Measurements from ENCODE around the gene ESPNL. TPM values are rescaled to one million over a fixed set of nuclear protein-coding genes. Genes with fewer than 3 reads are reported as not detected.
"Not testable (repeated sequence)": the region's sequence is repeated elsewhere in the genome, so short reads cannot be mapped to it uniquely, and the experiment has no call there.

ESPNL gene
- polyA plus RNA-seq, 1 donor (not counting 4 experiments of a cell fraction or from before 2014, with no cell fraction given): 0.16 TPM

DNA sequence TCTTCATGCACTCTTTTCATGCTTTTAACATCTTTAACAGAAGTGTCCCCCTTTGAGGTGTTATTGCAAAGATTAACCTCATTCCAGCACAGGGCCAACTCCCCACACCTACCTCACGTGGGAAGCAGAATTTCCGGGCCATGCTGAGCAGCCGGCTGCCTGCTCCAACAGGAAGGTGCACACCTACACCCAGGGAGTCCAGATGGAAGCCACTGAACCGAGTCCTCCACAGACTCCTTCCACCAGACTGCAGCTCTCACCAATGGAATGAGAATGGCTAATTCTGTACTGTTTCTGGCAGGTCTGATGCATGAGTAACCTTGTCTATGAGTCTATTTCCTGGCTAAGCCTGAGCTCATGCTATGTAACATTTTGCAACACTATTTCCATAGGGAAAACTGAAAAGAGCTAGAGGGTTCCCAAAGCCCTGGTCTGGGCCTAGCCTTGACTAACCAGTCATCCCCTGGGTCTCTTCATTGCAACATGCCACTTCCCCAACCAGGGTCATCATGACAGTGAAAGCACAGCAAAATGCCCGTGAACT lies 69.6 kb downstream of the ESPNL start:
- no peaks in the 10 kb centered on the region for H3K79me2 ChIP-seq (ENCODE audit: control insufficient read depth, insufficient read depth, low read length)
- no peaks in the 10 kb centered on the region for H4K20me1 ChIP-seq (ENCODE audit: control insufficient read depth, extremely low read depth, insufficient read depth, low read length)
- H3K27ac ChIP-seq (ENCODE audit: control insufficient read depth, insufficient read depth, low read length): peak overlapping the region; percentile 93
- no peak overlapping the region for H2AFZ ChIP-seq (ENCODE audit: control insufficient read depth, low read length)
- TF ChIP-seq CTCF (optimal IDR thresholded peaks at IDR 0.05 in 1 of 3, IDR thresholded peaks at IDR 0.05 in 1 of 3, conservative IDR thresholded peaks at IDR 0.05 in 1 of 3; ENCODE audit: extremely low read depth in 1 of 3, insufficient read depth in 2 of 3, low read length in 3 of 3) (no peak), EZH2 (IDR thresholded peaks at IDR 0.05; ENCODE audit: low read length) (no peak)
- peak; percentile 68 for DNase-seq (ENCODE audit: low read depth, low spot score)
- H3K4me2 ChIP-seq (ENCODE audit: control insufficient read depth, extremely low read depth, insufficient read depth, low read depth, low read length): peak overlapping the region; percentile 63
- H3K4me1 ChIP-seq (ENCODE audit: control insufficient read depth, extremely low read depth, insufficient read depth, low read length): peaks cover 35% of the 10 kb centered on the region
- peak overlapping the region; percentile 68 for H3K9ac ChIP-seq (ENCODE audit: control insufficient read depth, extremely low read depth, insufficient read depth, low read length)
- H3K9me1 ChIP-seq (ENCODE audit: control insufficient read depth, extremely low read depth, insufficient read depth, low read length): no peaks in the 10 kb centered on the region
- peak overlapping the region in 1 of 3 experiments; percentile 37 for H3K4me3 ChIP-seq (ENCODE audit: control insufficient read depth in 2 of 3, extremely low read depth in 1 of 3, insufficient read depth in 2 of 3, low read depth in 1 of 3, low read length in 3 of 3)
- FAIRE-seq: peak; percentile 99
- no peaks in the 10 kb centered on the region for H3K9me3 ChIP-seq (ENCODE audit: control insufficient read depth, low read depth, low read length)
- H3K27me3 ChIP-seq (ENCODE audit: control insufficient read depth, extremely low read depth, insufficient read depth, low read length): no peaks in the 10 kb centered on the region
- dilution Hi-C loops (cut with MboI; ENCODE audit: extremely low pct_ligation_motif_present, low sequenced_read_pairs): no loop called here
- peaks cover 22 to 60% of the 10 kb centered on the region in 2 experiments for H3K36me3 ChIP-seq (ENCODE audit: control insufficient read depth in 2 of 2, extremely low read depth in 1 of 2, insufficient read depth in 2 of 2, low read length in 2 of 2)

- TF ChIP-seq EZH2 (IDR thresholded peaks at IDR 0.05; ENCODE audit: low read length): no peak
- TF ChIP-seq CTCF (optimal IDR thresholded peaks at IDR 0.05 in 1 of 3, IDR thresholded peaks at IDR 0.05 in 1 of 3, conservative IDR thresholded peaks at IDR 0.05 in 1 of 3; ENCODE audit: extremely low read depth in 1 of 3, insufficient read depth in 2 of 3, low read length in 3 of 3): no peak
- H3K9me3 ChIP-seq (ENCODE audit: control insufficient read depth, low read depth, low read length): no peaks in the 10 kb centered on the region
- peak overlapping the region; percentile 63 for H3K4me2 ChIP-seq (ENCODE audit: control insufficient read depth, extremely low read depth, insufficient read depth, low read depth, low read length)
- no peaks in the 10 kb centered on the region for H4K20me1 ChIP-seq (ENCODE audit: control insufficient read depth, extremely low read depth, insufficient read depth, low read length)
- H3K27me3 ChIP-seq (ENCODE audit: control insufficient read depth, extremely low read depth, insufficient read depth, low read length): no peaks in the 10 kb centered on the region
- H3K9ac ChIP-seq (ENCODE audit: control insufficient read depth, extremely low read depth, insufficient read depth, low read length): peak overlapping the region; percentile 68
- dilution Hi-C loops (cut with MboI; ENCODE audit: extremely low pct_ligation_motif_present, low sequenced_read_pairs): no loop called here
- H3K4me1 ChIP-seq (ENCODE audit: control insufficient read depth, extremely low read depth, insufficient read depth, low read length): peaks cover 43% of the 10 kb centered on the region
- H3K36me3 ChIP-seq (ENCODE audit: control insufficient read depth in 2 of 2, extremely low read depth in 1 of 2, insufficient read depth in 2 of 2, low read length in 2 of 2): peaks cover 22 to 65% of the 10 kb centered on the region in 2 experiments
- H3K9me1 ChIP-seq (ENCODE audit: control insufficient read depth, extremely low read depth, insufficient read depth, low read length): no peaks in the 10 kb centered on the region
- H3K4me3 ChIP-seq (ENCODE audit: control insufficient read depth in 2 of 3, extremely low read depth in 1 of 3, insufficient read depth in 2 of 3, low read depth in 1 of 3, low read length in 3 of 3): no peak overlapping the region
- DNase-seq (ENCODE audit: low read depth, low spot score): no peak
- no peak overlapping the region for H2AFZ ChIP-seq (ENCODE audit: control insufficient read depth, low read length)
- peak overlapping the region; percentile 93 for H3K27ac ChIP-seq (ENCODE audit: control insufficient read depth, insufficient read depth, low read length)
- no peaks in the 10 kb centered on the region for H3K79me2 ChIP-seq (ENCODE audit: control insufficient read depth, insufficient read depth, low read length)
- FAIRE-seq: no peak
Measured at GRCh38 chr2:238170386-238171071, 70.4 kb downstream of the ESPNL start.

DNA sequence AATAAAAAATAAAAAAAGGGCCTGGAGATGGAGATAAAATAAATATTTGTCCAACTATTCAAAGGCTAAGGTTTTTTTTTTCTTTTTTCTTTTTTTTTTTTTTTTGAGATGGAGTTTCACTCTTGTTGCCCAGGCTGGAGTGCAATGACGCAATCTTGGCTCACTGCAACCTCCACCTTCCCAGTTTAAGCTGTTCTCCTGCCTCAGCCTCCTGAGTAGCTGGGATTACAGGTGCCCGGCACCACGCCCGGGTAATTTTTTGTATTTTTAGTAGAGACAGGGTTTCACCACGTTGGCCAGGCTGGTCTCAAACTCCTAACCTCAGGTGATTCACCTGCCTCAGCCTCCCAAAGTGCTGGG lies 70.9 kb downstream of the ESPNL start:
- H3K9me3 ChIP-seq (ENCODE audit: control insufficient read depth, low read depth, low read length); H4K20me1 ChIP-seq (ENCODE audit: control insufficient read depth, extremely low read depth, insufficient read depth, low read length); FAIRE-seq; dilution Hi-C loops (cut with MboI; ENCODE audit: extremely low pct_ligation_motif_present, low sequenced_read_pairs); H3K9ac ChIP-seq (ENCODE audit: control insufficient read depth, extremely low read depth, insufficient read depth, low read length); H3K27me3 ChIP-seq (ENCODE audit: control insufficient read depth, extremely low read depth, insufficient read depth, low read length); H3K4me3 ChIP-seq (ENCODE audit: control insufficient read depth in 2 of 3, extremely low read depth in 1 of 3, insufficient read depth in 2 of 3, low read depth in 1 of 3, low read length in 3 of 3); DNase-seq (ENCODE audit: low read depth, low spot score); H2AFZ ChIP-seq (ENCODE audit: control insufficient read depth, low read length); H3K79me2 ChIP-seq (ENCODE audit: control insufficient read depth, insufficient read depth, low read length); H3K4me2 ChIP-seq (ENCODE audit: control insufficient read depth, extremely low read depth, insufficient read depth, low read depth, low read length); H3K9me1 ChIP-seq (ENCODE audit: control insufficient read depth, extremely low read depth, insufficient read depth, low read length): not testable (repeated sequence)
- Histone ChIP-seq H3K36me3 (ENCODE audit: control insufficient read depth in 2 of 2, extremely low read depth in 1 of 2, insufficient read depth in 2 of 2, low read length in 2 of 2) (peaks cover 22 to 68% of the 10 kb centered on the region in 2 experiments), H3K4me1 (ENCODE audit: control insufficient read depth, extremely low read depth, insufficient read depth, low read length) (peaks cover 44% of the 10 kb centered on the region), H3K27ac (ENCODE audit: control insufficient read depth, insufficient read depth, low read length) (peak overlapping the region; percentile 93)
